ENCODE data around the gene RRAS.
"Not testable (repeated sequence)": the region's sequence is repeated elsewhere in the genome, so short reads cannot be mapped to it uniquely, and the experiment has no call there.

RRAS gene

GRCh38 chr19:49641688-49642491, 1.9 kb upstream of the RRAS start, which contains the start of gene SCAF1:
SCAF1 (plus strand) TSS chr19:49642209; CDS start chr19:49645027, 2,818 bp downstream.
- H3K4me3 ChIP-seq (ENCODE audit: control insufficient read depth, low read depth, low read length): peak within 1 kb of the TSS; percentile 99
- no peak for TF ChIP-seq CTCF (conservative IDR thresholded peaks at IDR 0.05; ENCODE audit: control insufficient read depth, insufficient read depth, low read depth, low read length)
- peak; percentile 99 for DNase-seq (ENCODE audit: low read depth)

GRCh38 chr19:49639401-49640112, 386 bp downstream of the RRAS start:
- no peak for DNase-seq (ENCODE audit: low read depth)
- H3K4me3 ChIP-seq (ENCODE audit: control insufficient read depth, low read depth, low read length): peak overlapping the region; percentile 76
- TF ChIP-seq CTCF (conservative IDR thresholded peaks at IDR 0.05; ENCODE audit: control insufficient read depth, insufficient read depth, low read depth, low read length): no peak

GRCh38 chr19:49637821-49638738, 1.9 kb downstream of the RRAS start:
- H3K4me3 ChIP-seq (ENCODE audit: control insufficient read depth, low read depth, low read length): peak overlapping the region; percentile 76
- peak; percentile 75 for DNase-seq (ENCODE audit: low read depth)

GRCh38 chr19:49636233-49636932, 3.6 kb downstream of the RRAS start:
- TF ChIP-seq CTCF (conservative IDR thresholded peaks at IDR 0.05; ENCODE audit: control insufficient read depth, insufficient read depth, low read depth, low read length): no peak
- no peak overlapping the region for H3K4me3 ChIP-seq (ENCODE audit: control insufficient read depth, low read depth, low read length)

More at GRCh38 chr19:49637821-49638738, 1.9 kb downstream of the RRAS start:
- no peak for TF ChIP-seq CTCF (conservative IDR thresholded peaks at IDR 0.05; ENCODE audit: control insufficient read depth, insufficient read depth, low read depth, low read length)

GRCh38 chr19:49635530-49636232, 4.3 kb downstream of the RRAS start:
- TF ChIP-seq CTCF (conservative IDR thresholded peaks at IDR 0.05; ENCODE audit: control insufficient read depth, insufficient read depth, low read depth, low read length): no peak
- peak; percentile 20 for DNase-seq (ENCODE audit: low read depth)
- H3K4me3 ChIP-seq (ENCODE audit: control insufficient read depth, low read depth, low read length): no peak overlapping the region

More at GRCh38 chr19:49636233-49636932, 3.6 kb downstream of the RRAS start:
- DNase-seq (ENCODE audit: low read depth): no peak

- DNase-seq (ENCODE audit: low read depth); H3K4me3 ChIP-seq (ENCODE audit: control insufficient read depth, low read depth, low read length): not testable (repeated sequence)
Measured at GRCh38 chr19:49633273-49633672, 6.7 kb downstream of the RRAS start.

All from fibroblast of mammary gland (primary cell).